MCF 10A (cell line): ENCODE measurements around the gene ARHGAP21. TPM values are rescaled to one million over a fixed set of nuclear protein-coding genes. Genes with fewer than 3 reads are reported as not detected.
"Not testable (repeated sequence)": the region's sequence is repeated elsewhere in the genome, so short reads cannot be mapped to it uniquely, and the experiment has no call there.

ENCODE experiments used
- BruUV-seq: library from RNA; stranded (reverse); fragments of 400-500 nt; replicated peaks from 2 replicates; lab custom pipeline; 2021; lab: Mats Ljungman, UMichigan
- CTCF ChIA-PET: fragments of 300-600 bp; sonication (Branson Sonifier 250); formaldehyde crosslinking; extraction: SDS; loops from one replicate; lab custom pipeline; 2021; ENCODE audit warnings: antibody characterized with exemption, inconsistent platforms; lab: Yijun Ruan, JAX
- POLR2A ChIA-PET: fragments of 300-600, 350-650 bp; sonication (Branson Sonifier 250); formaldehyde crosslinking; extraction: SDS; loops from one replicate; lab custom pipeline; 2020; ENCODE audit warnings: antibody characterized with exemption, inconsistent platforms; lab: Yijun Ruan, JAX
- DNase-seq: peaks from one replicate; pipeline ENCODE4 v3.0.0-alpha.2; 2018; ENCODE audit not compliant: unreplicated experiment
- H3K27ac Mint-ChIP-seq: one replicate; pipeline ENCODE4 v1.8.0; 2022; ENCODE audit warnings: mild to moderate bottlenecking, low read depth, mixed read lengths; ENCODE audit not compliant: unreplicated experiment
- H3K27me3 Mint-ChIP-seq: one replicate; pipeline ENCODE4 v1.8.0; 2022; ENCODE audit warnings: mixed read lengths; ENCODE audit not compliant: insufficient read depth, unreplicated experiment
- H3K36me3 Mint-ChIP-seq: one replicate; pipeline ENCODE4 v1.8.0; 2022; ENCODE audit warnings: mild to moderate bottlenecking, moderate library complexity, mixed read lengths; ENCODE audit not compliant: insufficient read depth, unreplicated experiment
- H3K4me1 Mint-ChIP-seq: one replicate; pipeline ENCODE4 v1.8.0; 2022; ENCODE audit warnings: mixed read lengths; ENCODE audit not compliant: insufficient read depth, unreplicated experiment
- H3K4me3 Mint-ChIP-seq: one replicate; pipeline ENCODE4 v1.8.0; 2022; ENCODE audit warnings: mild to moderate bottlenecking, moderate library complexity, mixed read lengths; ENCODE audit not compliant: unreplicated experiment
- H3K9me3 Mint-ChIP-seq: one replicate; pipeline ENCODE4 v1.8.0; 2022; ENCODE audit warnings: mixed read lengths; ENCODE audit not compliant: unreplicated experiment
- intact Hi-C: fragments of 100-400 bp; cut with micrococcal nuclease; formaldehyde crosslinking; loops from 2 replicates; pipeline ENCODE4 v1.14.1; 2022
- total RNA-seq: library from RNA; stranded (reverse); gene quantifications from 2 replicates; pipeline ENCODE4 v1.2.3, GENCODE V29; 2022
- TF ChIP-seq, protein P1 (sequence below): fragments of 200-600 bp; IDR thresholded peaks from one replicate; pipeline ENCODE4 v1.8.0; 2022; ENCODE audit warnings: antibody characterized with exemption, mild to moderate bottlenecking; ENCODE audit not compliant: unreplicated experiment

The ARHGAP21 gene
- total RNA-seq, 1 experiment from 2014 or later, result 85.1 TPM

DNA sequence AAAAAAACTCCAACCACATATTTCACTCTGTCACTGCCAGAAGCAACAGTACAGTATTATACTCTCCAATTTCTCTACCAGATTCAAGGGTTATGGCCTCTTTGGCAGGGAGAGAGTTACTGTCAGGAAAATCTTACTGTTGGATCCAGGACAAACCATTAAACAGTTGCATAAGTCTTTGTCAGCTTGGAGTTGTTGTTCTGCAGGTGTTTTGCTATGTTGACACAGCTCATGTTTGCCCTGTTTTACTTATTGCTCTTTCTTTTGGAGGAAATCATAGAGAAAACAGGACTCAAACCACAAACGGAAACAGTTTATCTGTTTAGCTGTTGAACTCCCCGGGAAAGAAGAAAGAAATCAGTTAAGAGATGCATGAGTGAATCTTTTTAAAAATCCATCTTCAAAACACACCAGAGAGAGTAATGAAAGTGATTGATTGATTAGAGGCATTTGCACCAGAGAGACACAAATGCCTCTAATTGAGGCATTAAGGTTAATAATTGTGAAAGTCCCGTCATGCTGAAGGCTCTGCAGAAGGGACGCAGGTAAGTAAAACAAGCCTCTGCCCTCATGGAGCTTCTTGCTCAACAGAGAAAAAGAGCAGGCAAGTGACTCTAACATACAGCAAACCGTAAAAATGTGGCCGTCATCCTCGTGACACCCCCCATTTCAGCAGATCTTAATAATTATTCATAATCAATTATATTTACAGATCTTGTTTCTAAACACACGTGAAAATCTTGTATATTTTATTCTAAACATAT is 38.7 kb upstream of the ARHGAP21 start:
- TF ChIP-seq, protein P1, sequence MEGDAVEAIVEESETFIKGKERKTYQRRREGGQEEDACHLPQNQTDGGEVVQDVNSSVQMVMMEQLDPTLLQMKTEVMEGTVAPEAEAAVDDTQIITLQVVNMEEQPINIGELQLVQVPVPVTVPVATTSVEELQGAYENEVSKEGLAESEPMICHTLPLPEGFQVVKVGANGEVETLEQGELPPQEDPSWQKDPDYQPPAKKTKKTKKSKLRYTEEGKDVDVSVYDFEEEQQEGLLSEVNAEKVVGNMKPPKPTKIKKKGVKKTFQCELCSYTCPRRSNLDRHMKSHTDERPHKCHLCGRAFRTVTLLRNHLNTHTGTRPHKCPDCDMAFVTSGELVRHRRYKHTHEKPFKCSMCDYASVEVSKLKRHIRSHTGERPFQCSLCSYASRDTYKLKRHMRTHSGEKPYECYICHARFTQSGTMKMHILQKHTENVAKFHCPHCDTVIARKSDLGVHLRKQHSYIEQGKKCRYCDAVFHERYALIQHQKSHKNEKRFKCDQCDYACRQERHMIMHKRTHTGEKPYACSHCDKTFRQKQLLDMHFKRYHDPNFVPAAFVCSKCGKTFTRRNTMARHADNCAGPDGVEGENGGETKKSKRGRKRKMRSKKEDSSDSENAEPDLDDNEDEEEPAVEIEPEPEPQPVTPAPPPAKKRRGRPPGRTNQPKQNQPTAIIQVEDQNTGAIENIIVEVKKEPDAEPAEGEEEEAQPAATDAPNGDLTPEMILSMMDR, result no peak
- Mint-ChIP-seq H3K4me1 (peaks cover 12% of the 10 kb centered on the region), H3K4me3 (no peak overlapping the region), H3K36me3 (no peaks in the 10 kb centered on the region), H3K27me3 (no peaks in the 10 kb centered on the region), H3K27ac (peak overlapping the region; percentile 26), H3K9me3 (peaks cover 7% of the 10 kb centered on the region)
- no TSS peak for BruUV-seq
- peak; percentile 26 for DNase-seq
- POLR2A ChIA-PET, result interaction anchor here (1.0 to 1.3 kb wide), 2 partner anchors 9 to 58 kb away, joined by 3 read pairs; no protein-coding TSS in a partner anchor
- CTCF ChIA-PET, result interaction anchor here (0.6 to 0.8 kb wide), 2 partner anchors 16 to 63 kb away, joined by 3 read pairs; no protein-coding TSS in a partner anchor
- intact Hi-C loops, result no loop called here

DNA sequence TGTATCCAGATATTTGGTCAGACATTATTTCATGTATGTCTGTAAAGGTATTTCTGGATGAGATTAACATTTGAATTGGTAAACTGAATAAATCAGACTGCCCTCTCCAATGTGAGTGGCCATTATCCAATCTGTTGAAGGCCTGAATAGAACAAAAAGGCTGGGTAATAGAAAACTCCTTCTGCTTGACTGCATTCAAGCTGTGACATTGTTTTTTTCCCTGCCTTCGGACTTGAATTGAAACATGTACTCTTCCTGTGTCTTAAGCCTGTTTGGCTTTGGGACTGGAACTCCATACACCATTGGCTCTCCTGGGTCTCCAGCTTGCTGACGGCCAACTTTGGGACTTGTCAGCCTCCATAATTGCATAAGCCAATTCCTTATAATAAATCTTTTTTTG is 36.0 kb upstream of the ARHGAP21 start:
- no peaks in the 10 kb centered on the region for H3K9me3 Mint-ChIP-seq
- H3K4me1 Mint-ChIP-seq, result peaks cover 18% of the 10 kb centered on the region
- H3K27me3 Mint-ChIP-seq, result no peaks in the 10 kb centered on the region
- H3K27ac Mint-ChIP-seq, result no peak overlapping the region
- H3K36me3 Mint-ChIP-seq, result no peaks in the 10 kb centered on the region
- POLR2A ChIA-PET, result no interaction called here
- no peak for DNase-seq
- CTCF ChIA-PET, result no interaction called here
- TF ChIP-seq, protein P1, result no peak
- H3K4me3 Mint-ChIP-seq, result no peak overlapping the region
- intact Hi-C loops, result no loop called here
- no TSS peak for BruUV-seq

DNA sequence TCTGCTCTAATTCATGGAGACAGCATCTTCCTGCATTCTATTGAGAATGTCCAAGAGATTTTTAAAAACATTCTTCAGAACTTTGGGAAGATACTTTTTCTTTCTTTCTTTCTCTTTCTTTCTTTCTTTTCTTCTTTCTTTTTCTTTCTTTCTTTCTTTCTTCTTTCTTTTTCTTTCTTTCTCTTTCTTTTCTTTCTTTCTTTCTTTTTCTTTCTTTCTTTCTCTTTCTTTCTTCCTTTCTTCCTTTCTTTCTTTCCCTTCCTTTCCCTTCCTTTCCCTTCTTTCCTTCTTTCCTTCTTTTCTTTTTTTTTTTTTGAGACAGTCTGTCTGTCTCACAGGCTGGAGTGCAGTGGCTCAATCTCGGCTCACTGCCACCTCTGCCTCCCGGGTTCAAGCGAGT is 34.6 kb upstream of the ARHGAP21 start:
- intact Hi-C loops, CTCF ChIA-PET, H3K36me3 Mint-ChIP-seq, H3K27me3 Mint-ChIP-seq, H3K27ac Mint-ChIP-seq, H3K4me3 Mint-ChIP-seq, DNase-seq, H3K9me3 Mint-ChIP-seq, BruUV-seq: not testable (repeated sequence)
- H3K4me1 Mint-ChIP-seq, result peaks cover 16% of the 10 kb centered on the region
- POLR2A ChIA-PET, result interaction anchor here (0.6 kb wide), 1 partner anchor 61 kb away, joined by 3 read pairs; no protein-coding TSS in a partner anchor

DNA sequence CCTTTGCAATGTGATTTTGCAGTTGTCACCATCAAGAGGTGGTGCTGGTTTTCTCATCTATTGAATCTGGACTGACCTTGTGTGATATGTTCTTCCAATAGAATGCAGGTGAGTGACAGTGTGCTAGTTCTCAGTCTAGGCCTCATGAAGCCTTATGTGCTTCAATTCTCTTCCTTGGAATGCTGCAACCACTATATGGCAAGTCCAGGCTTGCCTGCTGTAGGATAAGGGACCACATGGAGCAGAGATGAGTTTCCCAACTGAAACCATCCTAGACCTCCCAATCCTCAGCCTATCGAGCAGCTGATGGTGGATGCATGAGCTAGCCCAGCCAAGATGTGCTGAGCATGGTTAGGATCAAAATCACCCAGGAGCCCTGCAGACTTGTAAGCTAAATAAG is 32.6 kb upstream of the ARHGAP21 start:
- intact Hi-C loops, result no loop called here
- BruUV-seq, result no TSS peak
- ChIA-PET CTCF (no interaction called here), POLR2A (interaction anchor here (1.0 kb wide), 1 partner anchor 32 kb away, joined by 4 read pairs; the partner anchor contains the start of gene ARHGAP21)
- DNase-seq, result peak; percentile 40
- H3K4me3 Mint-ChIP-seq, result no peak overlapping the region
- TF ChIP-seq, protein P1, result no peak
- H3K9me3 Mint-ChIP-seq, result no peaks in the 10 kb centered on the region
- H3K27me3 Mint-ChIP-seq, result no peaks in the 10 kb centered on the region
- peak overlapping the region; percentile 65 for H3K27ac Mint-ChIP-seq
- H3K36me3 Mint-ChIP-seq, result no peaks in the 10 kb centered on the region
- peaks cover 11% of the 10 kb centered on the region for H3K4me1 Mint-ChIP-seq
